ENCODE measurements around the gene IGFN1.

Gene IGFN1

GRCh38 chr1:201269281-201269680, 78.7 kb downstream of the IGFN1 start:
- peaks cover 30% of the 10 kb centered on the region for H3K27me3 Mint-ChIP-seq (ENCODE audit: low read depth)
- TF ChIP-seq, protein P1, sequence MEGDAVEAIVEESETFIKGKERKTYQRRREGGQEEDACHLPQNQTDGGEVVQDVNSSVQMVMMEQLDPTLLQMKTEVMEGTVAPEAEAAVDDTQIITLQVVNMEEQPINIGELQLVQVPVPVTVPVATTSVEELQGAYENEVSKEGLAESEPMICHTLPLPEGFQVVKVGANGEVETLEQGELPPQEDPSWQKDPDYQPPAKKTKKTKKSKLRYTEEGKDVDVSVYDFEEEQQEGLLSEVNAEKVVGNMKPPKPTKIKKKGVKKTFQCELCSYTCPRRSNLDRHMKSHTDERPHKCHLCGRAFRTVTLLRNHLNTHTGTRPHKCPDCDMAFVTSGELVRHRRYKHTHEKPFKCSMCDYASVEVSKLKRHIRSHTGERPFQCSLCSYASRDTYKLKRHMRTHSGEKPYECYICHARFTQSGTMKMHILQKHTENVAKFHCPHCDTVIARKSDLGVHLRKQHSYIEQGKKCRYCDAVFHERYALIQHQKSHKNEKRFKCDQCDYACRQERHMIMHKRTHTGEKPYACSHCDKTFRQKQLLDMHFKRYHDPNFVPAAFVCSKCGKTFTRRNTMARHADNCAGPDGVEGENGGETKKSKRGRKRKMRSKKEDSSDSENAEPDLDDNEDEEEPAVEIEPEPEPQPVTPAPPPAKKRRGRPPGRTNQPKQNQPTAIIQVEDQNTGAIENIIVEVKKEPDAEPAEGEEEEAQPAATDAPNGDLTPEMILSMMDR (IDR thresholded peaks at IDR 0.05; ENCODE audit: unreplicated experiment in 3 of 3), result no peak
- H3K27ac Mint-ChIP-seq, result peak overlapping the region in 2 of 3 experiments; percentile 38 to 46
- no peaks in the 10 kb centered on the region for H3K36me3 Mint-ChIP-seq (ENCODE audit: low read depth)
- H3K9me3 Mint-ChIP-seq, result no peaks in the 10 kb centered on the region
- no peak overlapping the region for H3K4me3 Mint-ChIP-seq
- H3K4me1 Mint-ChIP-seq, result peaks cover 32% of the 10 kb centered on the region

DNA sequence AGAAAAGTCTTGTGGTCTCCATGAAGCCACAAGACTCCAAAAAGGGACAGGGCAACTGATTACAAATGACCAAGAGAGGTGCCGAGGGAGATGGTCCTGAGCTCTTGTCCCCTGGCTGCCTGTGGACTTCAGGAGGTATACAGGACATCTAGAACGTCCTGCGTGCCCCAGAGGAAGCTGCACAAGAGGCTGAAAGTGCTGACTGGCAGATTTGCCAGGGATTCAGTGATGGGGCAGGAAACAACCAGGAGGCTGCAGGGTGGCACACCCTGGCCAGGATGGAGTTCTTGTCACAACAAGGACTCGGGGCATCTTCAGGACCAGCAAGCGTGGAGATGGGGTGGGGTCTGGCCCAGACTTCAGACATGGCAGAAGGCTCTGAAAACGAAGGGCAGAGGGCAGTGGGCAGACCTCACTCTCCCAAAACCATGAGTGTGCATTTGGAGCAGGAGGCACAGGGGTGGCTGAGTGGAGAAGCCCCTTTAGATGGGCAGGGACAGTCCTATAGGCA, 79.3 kb downstream of the IGFN1 start:
- peaks cover 32% of the 10 kb centered on the region for H3K4me1 Mint-ChIP-seq
- peaks cover 32% of the 10 kb centered on the region for H3K27me3 Mint-ChIP-seq (ENCODE audit: low read depth)
- no peaks in the 10 kb centered on the region for H3K9me3 Mint-ChIP-seq
- H3K27ac Mint-ChIP-seq, result no peak overlapping the region
- H3K36me3 Mint-ChIP-seq (ENCODE audit: low read depth), result no peaks in the 10 kb centered on the region
- H3K4me3 Mint-ChIP-seq, result no peak overlapping the region
- TF ChIP-seq, protein P1 (IDR thresholded peaks at IDR 0.05; ENCODE audit: unreplicated experiment in 3 of 3), result no peak

DNA sequence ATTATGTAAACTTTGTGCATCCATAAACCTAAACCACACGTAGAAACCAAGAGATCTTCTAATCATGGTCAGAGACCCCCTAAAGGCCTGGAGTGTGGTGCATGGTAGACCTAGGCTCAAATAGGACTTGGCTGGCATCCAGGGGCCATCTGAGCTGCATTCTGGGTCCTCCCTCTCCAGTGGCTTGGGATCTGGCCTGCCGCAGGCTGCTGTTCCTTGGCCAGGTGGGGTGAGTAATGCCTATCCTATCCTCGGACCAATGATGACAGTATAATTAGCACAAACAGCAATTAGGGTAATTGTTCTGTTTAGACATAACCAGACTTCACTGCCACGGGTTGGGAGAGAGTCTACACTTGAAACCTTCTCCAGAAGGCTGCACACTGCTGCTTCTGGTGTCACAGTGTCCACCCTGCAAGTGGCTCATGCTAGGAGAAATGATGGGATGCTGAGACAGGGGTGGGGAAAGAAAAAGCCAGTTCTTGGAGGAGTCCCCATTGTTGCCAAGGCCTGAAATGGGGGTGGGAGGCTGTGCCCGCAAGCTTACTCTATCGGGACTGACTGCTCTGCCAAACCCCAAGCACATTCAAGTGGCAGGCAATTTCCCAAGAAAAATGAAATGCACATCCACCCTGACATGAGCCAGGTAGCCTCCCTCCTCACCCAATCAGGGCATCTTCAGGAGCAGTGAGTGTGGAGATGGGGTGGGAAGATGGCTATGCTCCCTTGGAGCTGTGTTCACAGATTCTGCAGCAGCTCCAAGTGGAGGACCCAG, 80.2 kb downstream of the IGFN1 start:
- peaks cover 32% of the 10 kb centered on the region for H3K27me3 Mint-ChIP-seq (ENCODE audit: low read depth)
- TF ChIP-seq, protein P1 (IDR thresholded peaks at IDR 0.05; ENCODE audit: unreplicated experiment in 3 of 3), result no peak
- H3K4me3 Mint-ChIP-seq, result no peak overlapping the region
- peaks cover 32% of the 10 kb centered on the region for H3K4me1 Mint-ChIP-seq
- H3K9me3 Mint-ChIP-seq, result no peaks in the 10 kb centered on the region
- no peaks in the 10 kb centered on the region for H3K36me3 Mint-ChIP-seq (ENCODE audit: low read depth)
- H3K27ac Mint-ChIP-seq, result no peak overlapping the region

GRCh38 chr1:201272799-201273198, 82.2 kb downstream of the IGFN1 start:
- no peaks in the 10 kb centered on the region for H3K36me3 Mint-ChIP-seq (ENCODE audit: low read depth)
- peaks cover 38% of the 10 kb centered on the region for H3K27me3 Mint-ChIP-seq (ENCODE audit: low read depth)
- no peaks in the 10 kb centered on the region for H3K9me3 Mint-ChIP-seq
- H3K4me1 Mint-ChIP-seq, result peaks cover 17% of the 10 kb centered on the region
- no peak overlapping the region for H3K27ac Mint-ChIP-seq
- TF ChIP-seq, protein P1 (IDR thresholded peaks at IDR 0.05; ENCODE audit: unreplicated experiment in 3 of 3), result no peak
- H3K4me3 Mint-ChIP-seq, result no peak overlapping the region

GRCh38 chr1:201274616-201275252, 84.1 kb downstream of the IGFN1 start:
- peaks cover 48% of the 10 kb centered on the region for H3K27me3 Mint-ChIP-seq (ENCODE audit: low read depth)
- TF ChIP-seq, protein P1 (IDR thresholded peaks at IDR 0.05; ENCODE audit: unreplicated experiment in 3 of 3), result no peak
- H3K27ac Mint-ChIP-seq, result no peak overlapping the region
- no peak overlapping the region for H3K4me3 Mint-ChIP-seq
- H3K4me1 Mint-ChIP-seq, result peaks cover 7% of the 10 kb centered on the region
- H3K9me3 Mint-ChIP-seq, result no peaks in the 10 kb centered on the region
- H3K36me3 Mint-ChIP-seq (ENCODE audit: low read depth), result no peaks in the 10 kb centered on the region

All from nephron (organoid).